Activated CD8-positive, alpha-beta T cell treated with anti-CD3 and anti-CD28 coated beads for 36 hours (primary cell): ENCODE results near the gene NOXA1. TPM values are rescaled to one million over a fixed set of nuclear protein-coding genes. Genes with fewer than 3 reads are reported as not detected.

ENCODE experiments used
- ATAC-seq: fragments of 200-7000 bp; cut with Tn5 transposase; one replicate; pipeline ENCODE4 v1.10.0; 2021; ENCODE audit warnings: mild to moderate bottlenecking, moderate library complexity
- CTCF ChIA-PET: fragments of 350-600 bp; sonication (Branson Sonifier 250); formaldehyde crosslinking; loops from one replicate; lab custom pipeline; 2021; ENCODE audit warnings: antibody characterized with exemption; lab: Charles Lee
- POLR2A ChIA-PET: fragments of 350-600 bp; sonication (Branson Sonifier 250); formaldehyde crosslinking; loops from one replicate; lab custom pipeline; 2021; ENCODE audit warnings: antibody characterized with exemption; lab: Charles Lee
- DNase-seq: peaks from one replicate; pipeline ENCODE4 v3.0.0-alpha.2; 2020
- H3K27ac Mint-ChIP-seq: one replicate; pipeline ENCODE4 v1.8.0; 2021; ENCODE audit warnings: mild to moderate bottlenecking, mixed read lengths
- H3K27me3 Mint-ChIP-seq: one replicate; pipeline ENCODE4 v1.8.0; 2021; ENCODE audit warnings: mixed read lengths
- H3K36me3 Mint-ChIP-seq: one replicate; pipeline ENCODE4 v1.8.0; 2021; ENCODE audit warnings: low read depth, mixed read lengths
- H3K4me1 Mint-ChIP-seq: one replicate; pipeline ENCODE4 v1.8.0; 2021; ENCODE audit warnings: low read depth, mixed read lengths
- H3K4me3 Mint-ChIP-seq: one replicate; pipeline ENCODE4 v1.8.0; 2021; ENCODE audit warnings: mild to moderate bottlenecking, moderate library complexity, mixed read lengths
- H3K9me3 Mint-ChIP-seq: one replicate; pipeline ENCODE4 v1.8.0; 2021; ENCODE audit warnings: mixed read lengths
- CTCF ChIP-seq: fragments of 200-600 bp; IDR thresholded peaks from one replicate; pipeline ENCODE4 v1.8.0; 2022; ENCODE audit warnings: antibody characterized with exemption, mild to moderate bottlenecking
- intact Hi-C: fragments of 100-400 bp; cut with micrococcal nuclease; formaldehyde crosslinking; loops from one replicate; pipeline ENCODE4 v1.10.0; 2022
- total RNA-seq, 2 experiments: library from RNA; stranded (reverse); gene quantifications; one replicate each; pipeline ENCODE4 v1.2.3, GENCODE V29; 2021

The NOXA1 gene
- total RNA-seq, 2 experiments from 2014 or later, result 0.72 to 0.95 TPM

DNA sequence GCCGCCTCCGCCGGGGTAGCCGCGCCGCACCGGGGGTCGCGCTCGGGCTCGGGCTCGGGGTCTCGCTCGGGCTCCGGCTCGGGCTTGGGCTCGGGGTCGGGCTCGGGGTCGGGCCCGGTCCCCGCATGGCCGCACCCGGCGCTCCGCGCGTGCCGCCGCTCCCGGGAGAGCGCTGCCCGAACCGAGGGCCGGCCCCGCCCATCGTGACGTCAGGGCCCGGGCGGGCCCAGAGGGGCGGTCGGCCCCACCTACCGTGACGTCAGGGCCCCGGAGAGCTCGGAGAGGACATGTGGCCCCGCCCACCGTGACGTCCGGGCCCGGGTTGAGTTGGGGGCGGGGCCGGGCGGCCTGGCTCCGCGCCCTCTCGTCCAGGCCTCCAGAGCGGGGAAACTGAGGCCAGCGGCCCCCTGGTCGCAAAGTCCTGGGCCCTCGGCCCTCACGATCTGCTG, 36.0 kb downstream of the NOXA1 start, which contains the start of gene NSMF:
Gene NSMF (minus strand): TSS at position 183 of the 449 bp plus-strand sequence. CDS start 232 bp downstream, outside the sequence.
- TF ChIP-seq CTCF, result no peak
- Mint-ChIP-seq H3K36me3 (peaks cover 24% of the 10 kb centered on the region), H3K4me3 (peak within 1 kb of the TSS; percentile 57), H3K4me1 (peaks cover 42% of the 10 kb centered on the region), H3K27ac (peak within 1 kb of the TSS; percentile 91), H3K27me3 (no peaks in the 10 kb centered on the region), H3K9me3 (no peaks in the 10 kb centered on the region)
- ATAC-seq, result peak; percentile 63
- CTCF ChIA-PET, result interaction anchor here (0.6 to 1.0 kb wide), 3 partner anchors 14 to 158 kb away, joined by 3 to 4 read pairs (median 3); partner anchors contain the start of genes EXD3 and NOXA1
- intact Hi-C loops, result no loop called here
- POLR2A ChIA-PET, result no interaction called here
- DNase-seq, result peak; percentile 95

- H3K9me3 Mint-ChIP-seq, result no peaks in the 10 kb centered on the region
- peak overlapping the region; percentile 91 for H3K27ac Mint-ChIP-seq
- intact Hi-C loops, result no loop called here
Observed at GRCh38 chr9:137459601-137460362, 36.6 kb downstream of the NOXA1 start.

DNA sequence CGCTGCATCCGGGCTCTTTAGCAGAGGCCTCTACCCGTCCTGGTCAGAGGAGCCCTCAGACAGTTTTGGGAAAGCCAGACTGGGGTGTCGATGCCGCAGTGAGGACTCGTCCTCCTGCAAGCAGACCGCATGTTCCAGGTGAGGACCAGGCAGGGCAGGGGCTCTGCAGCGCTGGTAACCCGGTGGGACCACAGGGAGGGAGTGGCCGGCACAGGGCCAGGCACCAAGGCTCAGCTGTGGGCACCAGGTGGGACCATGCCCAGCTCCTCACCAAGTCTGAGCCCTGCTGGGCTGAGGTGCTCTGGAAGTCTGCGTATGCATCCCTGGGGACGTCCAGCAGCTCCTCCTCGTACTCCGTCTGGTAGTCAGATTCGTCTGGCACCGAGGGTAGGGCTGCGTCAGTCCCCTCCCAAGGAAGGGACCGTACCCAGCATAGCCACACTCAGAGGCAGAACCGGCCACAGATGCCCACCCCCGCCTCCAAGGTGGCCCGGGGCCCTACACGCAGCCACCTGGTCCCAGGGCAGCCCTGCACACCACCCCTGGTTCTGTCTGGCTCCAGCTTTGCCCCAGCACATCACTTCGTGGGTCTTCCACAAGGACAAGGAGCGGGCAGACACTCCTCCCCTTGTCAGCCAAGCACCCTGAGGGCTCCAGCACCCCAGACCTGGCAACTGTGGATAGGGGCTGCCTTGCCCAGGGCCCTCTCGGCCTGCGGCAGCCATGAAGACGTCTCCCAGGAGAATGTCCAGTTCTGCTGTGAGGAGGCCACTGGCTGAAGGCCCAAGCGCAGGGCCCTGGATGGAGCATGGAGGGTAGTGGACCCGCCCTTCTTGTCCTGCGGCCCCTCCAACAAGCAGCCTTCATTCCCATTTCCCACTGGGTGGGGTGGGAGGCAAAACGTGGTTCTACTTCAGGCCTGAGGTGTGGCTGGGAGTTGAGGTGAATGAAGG, 37.4 kb downstream of the NOXA1 start:
- Mint-ChIP-seq H3K27ac (peak overlapping the region; percentile 91), H3K27me3 (no peaks in the 10 kb centered on the region), H3K4me3 (peak overlapping the region; percentile 83), H3K9me3 (no peaks in the 10 kb centered on the region), H3K4me1 (peaks cover 34% of the 10 kb centered on the region), H3K36me3 (peaks cover 11% of the 10 kb centered on the region)
- no peak for TF ChIP-seq CTCF
- DNase-seq (no peak), ATAC-seq (no peak)
- CTCF ChIA-PET, result interaction anchor here (1.4 to 1.5 kb wide), 2 partner anchors 15 to 38 kb away, joined by 3 read pairs; partner anchors contain the start of gene EXD3
- POLR2A ChIA-PET, result interaction anchor here (0.6 kb wide), 1 partner anchor 17 kb away, joined by 3 read pairs; no protein-coding TSS in a partner anchor
- intact Hi-C loops, result no loop called here

More at GRCh38 chr9:137459601-137460362, 36.6 kb downstream of the NOXA1 start:
- POLR2A ChIA-PET, result no interaction called here
- CTCF ChIA-PET, result interaction anchor here (1.0 to 1.5 kb wide), 3 partner anchors 14 to 158 kb away, joined by 3 to 4 read pairs (median 3); partner anchors contain the start of gene EXD3
- ATAC-seq (no peak), DNase-seq (no peak)
- no peaks in the 10 kb centered on the region for H3K27me3 Mint-ChIP-seq
- peaks cover 37% of the 10 kb centered on the region for H3K4me1 Mint-ChIP-seq
- H3K4me3 Mint-ChIP-seq, result peak overlapping the region; percentile 57
- no peak for TF ChIP-seq CTCF
- peaks cover 18% of the 10 kb centered on the region for H3K36me3 Mint-ChIP-seq

GRCh38 chr9:137461316-137461662, 38.1 kb downstream of the NOXA1 start:
- DNase-seq, result no peak
- H3K27ac Mint-ChIP-seq, result peak overlapping the region; percentile 91
- intact Hi-C loops, result no loop called here
- ChIA-PET POLR2A (interaction anchor here (0.6 to 1.1 kb wide), 2 partner anchors 8 to 17 kb away, joined by 3 read pairs; no protein-coding TSS in a partner anchor), CTCF (interaction anchor here (1.4 to 2.1 kb wide), 2 partner anchors 16 to 159 kb away, joined by 3 to 5 read pairs; partner anchors contain the start of gene NRARP)
- no peak for TF ChIP-seq CTCF
- H3K4me3 Mint-ChIP-seq, result peak overlapping the region; percentile 83
- ATAC-seq, result no peak
- peaks cover 6% of the 10 kb centered on the region for H3K36me3 Mint-ChIP-seq
- H3K9me3 Mint-ChIP-seq, result no peaks in the 10 kb centered on the region
- H3K27me3 Mint-ChIP-seq, result no peaks in the 10 kb centered on the region
- peaks cover 33% of the 10 kb centered on the region for H3K4me1 Mint-ChIP-seq
